GM18861 (cell line): Measurements from ENCODE around the gene GJA4.
"Not testable (repeated sequence)": the region's sequence is repeated elsewhere in the genome, so short reads cannot be mapped to it uniquely, and the experiment has no call there.

Source experiments
- ATAC-seq: cut with Tn5 transposase; IDR thresholded peaks from one replicate; pipeline ENCODE4 v1.9.1; 2021; ENCODE audit not compliant: unreplicated experiment

Gene GJA4

DNA sequence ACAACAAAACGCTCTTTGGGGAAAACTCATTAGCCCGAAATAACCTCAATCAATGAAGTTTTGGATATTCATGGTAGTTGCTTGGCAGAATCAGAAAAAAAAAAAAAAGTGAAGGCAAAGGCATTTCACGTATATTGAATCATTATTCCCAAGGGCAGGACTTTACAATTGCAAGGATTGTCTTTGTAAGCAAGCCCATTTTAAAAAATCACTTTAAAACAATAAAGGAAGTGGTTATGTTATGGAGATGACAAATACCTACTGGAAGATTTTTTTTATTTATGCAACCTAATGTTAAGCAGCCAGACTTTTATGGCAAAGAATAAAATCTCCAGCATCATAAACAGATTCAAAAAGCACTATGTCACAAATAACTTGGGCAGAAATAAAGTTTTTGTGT, 23.9 kb upstream of the GJA4 start:
- no peak for ATAC-seq

GRCh38 chr1:34770891-34771504, 21.8 kb upstream of the GJA4 start:
- no peak for ATAC-seq

DNA sequence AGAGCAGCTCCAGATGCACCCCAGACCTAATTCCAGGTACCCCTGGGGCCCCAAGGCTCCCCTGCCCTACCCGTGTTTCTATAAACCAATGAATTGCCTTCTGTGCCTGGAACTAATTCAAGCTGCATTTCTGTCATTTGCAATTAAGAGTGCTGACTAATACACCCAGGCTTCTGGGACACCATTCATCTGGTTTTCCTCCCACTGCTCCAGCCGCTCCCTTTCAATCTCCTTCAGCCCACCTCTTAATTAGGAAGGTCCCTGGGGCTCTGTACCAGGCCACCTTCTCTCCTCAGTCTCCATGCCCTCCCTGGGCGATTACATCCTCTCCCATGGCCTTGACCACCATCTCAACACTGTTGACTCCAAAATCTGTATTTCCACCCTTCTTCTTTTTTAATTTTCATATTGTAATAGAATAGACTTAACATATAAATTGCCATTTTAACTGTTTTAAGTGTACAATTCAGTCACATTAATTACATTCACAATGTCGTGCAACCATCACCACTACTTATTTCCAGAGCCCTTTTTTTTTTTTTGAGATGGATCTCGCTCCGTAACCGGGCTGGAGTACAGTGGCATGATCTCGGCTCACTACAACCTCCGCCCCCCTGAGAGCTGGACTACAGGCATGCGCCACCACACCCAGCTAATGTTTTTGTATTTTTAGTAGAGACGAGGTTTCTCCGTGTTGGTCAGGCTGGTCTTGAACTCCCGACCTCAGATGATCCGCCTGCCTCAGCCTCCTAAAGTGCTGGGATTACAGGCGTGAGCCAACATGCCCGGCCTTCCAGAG, 21.0 kb upstream of the GJA4 start:
- ATAC-seq: no peak

GRCh38 chr1:34773114-34773513, 19.7 kb upstream of the GJA4 start:
- ATAC-seq: not testable (repeated sequence)

- ATAC-seq: no peak
Measured at GRCh38 chr1:34774957-34775356, 17.8 kb upstream of the GJA4 start.

GRCh38 chr1:34776911-34777310, 15.9 kb upstream of the GJA4 start:
- ATAC-seq: no peak

DNA sequence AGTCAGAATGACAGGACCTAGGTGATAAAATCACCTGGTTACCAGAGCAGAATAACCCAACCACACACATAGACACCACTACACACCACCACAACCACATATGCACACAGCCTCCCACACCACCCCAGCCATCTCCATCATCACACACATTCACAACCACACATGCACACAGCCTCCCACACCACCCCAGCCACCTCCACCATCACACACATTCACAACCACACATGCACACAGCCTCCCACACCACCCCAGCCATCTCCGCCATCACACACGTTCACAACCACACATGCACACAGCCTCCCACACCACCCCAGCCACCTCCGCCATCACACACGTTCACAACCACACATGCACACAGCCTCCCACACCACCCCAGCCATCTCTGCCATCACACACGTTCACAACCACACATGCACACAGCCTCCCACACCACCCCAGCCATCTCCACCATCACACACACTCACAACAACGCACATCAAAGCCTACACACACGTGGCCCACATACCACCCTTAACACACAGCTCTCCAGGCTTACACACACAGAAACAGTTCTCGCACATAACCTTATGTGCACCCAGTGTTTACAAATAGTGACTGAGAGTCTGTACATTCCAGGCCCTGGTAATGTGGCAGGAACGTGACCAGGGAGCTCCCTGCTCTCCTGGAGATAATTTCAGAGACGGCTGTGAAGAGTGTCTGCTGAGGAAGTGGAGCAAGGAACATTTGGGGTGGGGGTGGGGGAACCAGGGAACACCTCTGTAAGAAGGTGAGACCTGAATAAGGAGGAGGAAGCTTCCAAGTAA, 15.1 kb upstream of the GJA4 start:
- ATAC-seq: no peak

- ATAC-seq: no peak
Measured at GRCh38 chr1:34778381-34778780, 14.4 kb upstream of the GJA4 start.

GRCh38 chr1:34779005-34779404, 13.8 kb upstream of the GJA4 start:
- ATAC-seq: no peak

DNA sequence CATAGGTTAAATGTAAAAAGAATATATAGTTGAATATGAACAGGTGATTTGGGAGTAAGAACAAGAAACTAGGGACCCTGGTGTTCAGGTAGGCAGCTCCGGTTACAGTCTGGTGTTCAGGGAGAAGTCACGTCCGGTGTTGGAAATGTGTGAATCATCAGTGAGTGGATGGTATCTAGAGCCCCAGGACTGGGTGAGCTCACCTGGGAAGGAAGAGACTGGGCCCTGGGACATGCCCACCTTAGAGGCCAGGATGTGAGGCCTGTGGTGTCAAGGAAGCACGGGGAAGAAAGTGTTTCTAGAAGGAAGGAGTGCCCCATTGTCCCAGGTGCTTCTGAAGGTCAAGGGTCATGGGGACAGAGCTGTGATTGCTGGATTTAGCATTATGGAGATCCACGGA, 13.3 kb upstream of the GJA4 start:
- ATAC-seq: no peak

DNA sequence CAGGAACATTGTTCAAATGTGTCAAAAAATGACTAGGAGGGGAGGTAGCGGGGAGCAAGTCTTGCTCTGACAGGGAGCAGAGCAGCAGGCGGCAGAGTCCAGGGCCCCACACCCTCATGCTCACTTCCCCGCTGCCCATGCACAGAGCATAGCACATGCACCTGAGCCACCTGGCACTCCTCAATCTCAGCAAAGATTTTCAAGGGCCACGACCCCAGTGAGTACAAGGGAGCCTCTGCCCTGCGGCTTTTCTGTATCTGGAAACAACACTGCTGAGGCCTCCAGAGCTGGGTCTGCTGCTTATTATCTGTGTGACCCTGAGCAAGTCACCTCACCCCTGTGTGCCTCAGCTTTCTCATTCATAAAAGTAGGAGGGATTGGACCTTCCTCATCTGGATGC, 12.8 kb upstream of the GJA4 start:
- ATAC-seq: no peak

DNA sequence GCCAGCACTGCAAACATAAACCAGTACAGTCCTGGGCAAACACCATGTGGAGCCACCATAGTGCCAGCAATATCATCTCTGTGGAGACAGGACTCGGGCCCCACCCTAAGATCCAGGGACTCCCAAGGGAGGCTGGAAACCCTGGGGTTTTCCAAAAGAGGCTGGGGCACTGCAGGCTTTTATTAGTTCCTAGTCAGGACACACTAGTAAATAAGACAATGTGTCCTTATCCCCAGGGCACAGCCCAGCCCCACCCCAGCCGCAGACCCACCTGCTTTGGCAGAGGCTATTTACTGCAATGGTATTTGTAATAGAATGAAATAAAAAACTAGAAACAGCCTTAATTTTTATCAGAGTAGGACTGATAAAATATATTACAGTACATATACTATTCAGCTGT, 12.3 kb upstream of the GJA4 start:
- ATAC-seq: no peak

GRCh38 chr1:34781071-34781843, 11.5 kb upstream of the GJA4 start, which contains the start of gene GJB3:
TSS of gene GJB3 (plus strand) at chr1:34781214. CDS start at chr1:34784763, 3,549 bp downstream.
- no peak for ATAC-seq

DNA sequence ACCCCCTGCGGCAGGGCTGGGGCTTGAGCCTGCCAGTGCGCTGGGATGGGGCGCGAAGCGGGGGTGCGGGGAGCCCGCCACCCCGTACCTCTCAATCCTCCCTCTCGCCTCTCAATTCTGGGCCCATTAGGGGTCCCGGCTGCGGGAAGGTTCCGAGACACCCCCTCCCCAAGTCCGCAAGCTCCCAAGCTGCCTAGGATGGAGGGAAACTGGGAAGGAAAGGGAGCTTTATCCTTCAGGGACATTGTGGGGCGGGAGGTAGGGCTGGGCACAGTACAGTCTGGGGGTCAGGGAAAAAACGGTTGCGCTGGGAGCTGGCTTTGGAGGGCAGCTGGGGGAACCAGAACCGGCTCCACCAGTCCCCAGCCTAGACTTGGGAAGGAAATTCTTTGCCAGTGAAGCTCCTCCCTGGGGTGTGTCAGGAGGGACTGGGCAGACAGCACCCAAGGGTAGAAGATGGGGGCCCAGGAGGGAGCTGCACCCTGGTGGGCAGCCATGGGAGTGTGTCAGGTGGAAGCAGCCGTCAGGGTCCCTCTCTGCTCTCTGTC, 10.9 kb upstream of the GJA4 start:
- ATAC-seq: no peak

GRCh38 chr1:34784751-34785221, 8.0 kb upstream of the GJA4 start:
- no peak for ATAC-seq

- no peak for ATAC-seq
Measured at GRCh38 chr1:34785231-34785874, 7.4 kb upstream of the GJA4 start.

DNA sequence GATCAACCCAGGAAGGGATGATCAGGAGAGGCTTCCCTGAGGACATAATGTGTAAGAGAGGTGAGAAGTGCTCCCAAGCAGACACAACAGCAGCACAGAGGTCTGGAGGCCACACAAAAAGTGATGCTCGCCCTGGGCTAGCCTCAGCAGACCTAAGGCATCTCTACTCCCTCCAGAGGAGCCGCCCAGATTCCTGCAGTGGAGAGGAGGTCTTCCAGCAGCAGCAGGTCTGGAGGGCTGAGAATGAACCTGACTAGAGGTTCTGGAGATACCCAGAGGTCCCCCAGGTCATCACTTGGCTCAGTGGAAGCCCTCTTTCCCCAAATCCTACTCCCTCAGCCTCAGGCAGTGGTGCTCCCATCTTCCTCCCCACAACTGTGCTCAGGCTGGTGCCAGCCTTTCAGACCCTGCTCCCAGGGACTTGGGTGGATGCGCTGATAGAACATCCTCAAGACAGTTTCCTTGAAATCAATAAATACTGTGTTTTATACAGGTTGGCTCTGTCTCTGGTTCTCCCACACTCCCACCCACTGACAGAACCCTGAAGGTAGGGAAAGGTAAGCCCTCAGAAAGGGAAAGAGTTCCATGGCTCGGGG, 6.8 kb upstream of the GJA4 start:
- no peak for ATAC-seq

DNA sequence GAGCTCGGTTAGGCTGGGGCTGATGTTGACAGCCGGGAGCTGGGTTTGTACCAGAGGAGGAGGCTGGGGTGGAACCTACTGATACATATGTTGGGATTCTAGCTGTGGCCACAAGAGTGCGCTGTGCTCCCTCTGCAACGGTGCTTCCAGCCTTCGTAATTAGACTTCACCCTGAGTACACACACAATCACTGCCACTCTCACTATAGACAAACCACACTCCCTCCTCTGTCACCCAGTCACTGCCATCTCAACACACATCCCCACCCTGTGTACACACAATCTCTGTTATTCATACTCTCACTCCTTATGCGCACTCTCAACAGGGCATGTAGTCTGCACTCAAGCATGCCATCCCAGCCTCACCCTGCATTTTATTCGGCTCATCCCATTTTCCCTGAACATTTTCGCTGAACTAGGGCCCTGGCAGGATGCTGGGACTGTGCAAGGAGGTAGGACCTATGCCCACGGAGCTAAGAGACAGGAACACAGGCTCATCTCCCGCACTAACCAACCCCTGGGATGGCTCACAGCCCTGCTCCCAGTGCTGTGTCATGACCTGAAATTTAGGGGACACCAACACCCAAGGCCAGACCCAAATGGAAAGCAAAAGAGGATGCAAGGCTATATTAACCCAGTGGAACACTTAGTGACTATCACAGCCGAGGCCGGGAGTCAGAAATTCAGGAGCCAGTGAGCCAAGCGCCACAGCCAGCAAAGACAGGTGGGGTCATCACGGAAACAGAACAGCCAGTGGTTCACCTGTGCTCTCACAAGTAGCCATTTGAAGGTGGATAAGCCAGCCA, 6.1 kb upstream of the GJA4 start:
- ATAC-seq: no peak
